Measurements from ENCODE around the gene ATP5PO. TPM values are rescaled to one million over a fixed set of nuclear protein-coding genes. Genes with fewer than 3 reads are reported as not detected.

ATP5PO gene
- total RNA-seq, 4 donors from 2014 or later = 133 to 311 (median 214) TPM

DNA sequence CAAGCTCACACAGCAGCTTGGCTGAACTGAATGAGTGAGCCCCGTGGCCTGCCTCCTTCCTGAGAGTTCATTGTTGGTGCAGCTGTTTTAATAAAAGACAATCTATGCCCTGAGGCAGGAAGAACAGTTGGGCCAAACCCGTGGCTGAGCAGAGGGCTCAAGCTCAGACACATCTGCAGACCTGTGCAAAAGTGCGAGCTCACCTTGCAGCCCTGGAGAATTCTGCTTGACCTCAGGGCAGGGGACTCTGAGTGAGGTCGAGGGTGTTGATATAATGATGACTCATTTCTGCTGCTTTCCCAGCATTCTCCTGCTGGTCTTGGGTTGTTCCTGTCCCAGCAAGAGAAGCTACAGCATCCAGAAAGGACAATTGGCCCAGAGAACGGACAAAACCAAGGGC lies 61.0 kb downstream of the ATP5PO start:
- no peaks in the 10 kb centered on the region for H3K27me3 ChIP-seq
- no peaks in the 10 kb centered on the region for H3K9me3 ChIP-seq
- no peak for ATAC-seq
- H3K36me3 ChIP-seq = no peaks in the 10 kb centered on the region
- no peak overlapping the region for H3K4me3 ChIP-seq
- no peak overlapping the region for H3K27ac ChIP-seq
- peaks cover 0 to 16% (median 0%) of the 10 kb centered on the region in 3 donors for H3K4me1 ChIP-seq
- TF ChIP-seq POLR2AphosphoS5 (IDR thresholded peaks at IDR 0.05) (no peak), POLR2A (IDR thresholded peaks at IDR 0.05) (no peak), EP300 (IDR thresholded peaks at IDR 0.05) (no peak)
- TF ChIP-seq, protein P1, sequence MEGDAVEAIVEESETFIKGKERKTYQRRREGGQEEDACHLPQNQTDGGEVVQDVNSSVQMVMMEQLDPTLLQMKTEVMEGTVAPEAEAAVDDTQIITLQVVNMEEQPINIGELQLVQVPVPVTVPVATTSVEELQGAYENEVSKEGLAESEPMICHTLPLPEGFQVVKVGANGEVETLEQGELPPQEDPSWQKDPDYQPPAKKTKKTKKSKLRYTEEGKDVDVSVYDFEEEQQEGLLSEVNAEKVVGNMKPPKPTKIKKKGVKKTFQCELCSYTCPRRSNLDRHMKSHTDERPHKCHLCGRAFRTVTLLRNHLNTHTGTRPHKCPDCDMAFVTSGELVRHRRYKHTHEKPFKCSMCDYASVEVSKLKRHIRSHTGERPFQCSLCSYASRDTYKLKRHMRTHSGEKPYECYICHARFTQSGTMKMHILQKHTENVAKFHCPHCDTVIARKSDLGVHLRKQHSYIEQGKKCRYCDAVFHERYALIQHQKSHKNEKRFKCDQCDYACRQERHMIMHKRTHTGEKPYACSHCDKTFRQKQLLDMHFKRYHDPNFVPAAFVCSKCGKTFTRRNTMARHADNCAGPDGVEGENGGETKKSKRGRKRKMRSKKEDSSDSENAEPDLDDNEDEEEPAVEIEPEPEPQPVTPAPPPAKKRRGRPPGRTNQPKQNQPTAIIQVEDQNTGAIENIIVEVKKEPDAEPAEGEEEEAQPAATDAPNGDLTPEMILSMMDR (IDR thresholded peaks at IDR 0.05) = no peak
- 21 to 72% methylated on average over 2 of the region's 5 CpGs for whole genome bisulfite sequencing, 2 donors (ENCODE audit: low coverage in 1 of 2)

Other genes with a start within 250 kb of the ATP5PO start
- 10 to 100 TPM; 33.1 to 63.7 (median 39.3) TPM for gene MRPS6, start 157.8 kb upstream of the ATP5PO start, total RNA-seq
- 10 to 100 TPM; 11.5 to 29.6 (median 24.4) TPM for gene SLC5A3, start 157.8 kb upstream of the ATP5PO start, total RNA-seq